ENCODE data around the gene CALM1.

DNA sequence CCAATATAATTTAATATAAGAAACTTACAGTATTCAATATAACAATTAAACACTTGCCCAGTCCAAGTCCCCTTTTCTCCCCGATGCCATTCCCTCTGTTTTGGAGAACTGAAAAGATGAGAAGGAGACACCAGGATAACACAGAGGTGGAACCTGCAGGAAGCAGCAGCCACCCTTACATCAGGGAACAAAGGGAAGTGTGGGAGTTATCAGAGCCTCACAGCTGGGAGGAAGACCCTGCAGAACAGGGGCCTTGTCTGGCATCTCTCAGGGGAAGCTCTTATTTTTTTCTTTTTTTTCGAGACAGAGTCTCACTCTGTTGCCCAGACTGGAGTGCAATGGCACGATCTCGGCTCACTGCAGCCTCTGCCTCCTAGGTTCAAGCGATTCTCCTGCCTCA, 52.6 kb downstream of the CALM1 start:
- TF ChIP-seq, protein P1, sequence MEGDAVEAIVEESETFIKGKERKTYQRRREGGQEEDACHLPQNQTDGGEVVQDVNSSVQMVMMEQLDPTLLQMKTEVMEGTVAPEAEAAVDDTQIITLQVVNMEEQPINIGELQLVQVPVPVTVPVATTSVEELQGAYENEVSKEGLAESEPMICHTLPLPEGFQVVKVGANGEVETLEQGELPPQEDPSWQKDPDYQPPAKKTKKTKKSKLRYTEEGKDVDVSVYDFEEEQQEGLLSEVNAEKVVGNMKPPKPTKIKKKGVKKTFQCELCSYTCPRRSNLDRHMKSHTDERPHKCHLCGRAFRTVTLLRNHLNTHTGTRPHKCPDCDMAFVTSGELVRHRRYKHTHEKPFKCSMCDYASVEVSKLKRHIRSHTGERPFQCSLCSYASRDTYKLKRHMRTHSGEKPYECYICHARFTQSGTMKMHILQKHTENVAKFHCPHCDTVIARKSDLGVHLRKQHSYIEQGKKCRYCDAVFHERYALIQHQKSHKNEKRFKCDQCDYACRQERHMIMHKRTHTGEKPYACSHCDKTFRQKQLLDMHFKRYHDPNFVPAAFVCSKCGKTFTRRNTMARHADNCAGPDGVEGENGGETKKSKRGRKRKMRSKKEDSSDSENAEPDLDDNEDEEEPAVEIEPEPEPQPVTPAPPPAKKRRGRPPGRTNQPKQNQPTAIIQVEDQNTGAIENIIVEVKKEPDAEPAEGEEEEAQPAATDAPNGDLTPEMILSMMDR (IDR thresholded peaks at IDR 0.05; ENCODE audit: insufficient read depth, low read depth, low read length), result no peak
- no peak for TF ChIP-seq EZH2 (IDR thresholded peaks at IDR 0.05; ENCODE audit: insufficient read depth, low read length)

Measured in astrocyte (in vitro differentiated cells and primary cell).